Activated T-helper 1 cell treated with Interleukin-2 at 50 U/mL for 16 hours (primary cell): ENCODE data around the gene CLEC4G.

Experiments
- DNase-seq: peaks from one replicate; pipeline ENCODE4 v3.0.0-alpha.2; 2020; ENCODE audit warnings: low read depth

Gene CLEC4G

GRCh38 chr19:7697721-7698287 is 34.1 kb downstream of the CLEC4G start:
- DNase-seq = no peak

- no peak for DNase-seq
These were observed 37.4 kb downstream of the CLEC4G start for GRCh38 chr19:7694499-7694898.

DNA sequence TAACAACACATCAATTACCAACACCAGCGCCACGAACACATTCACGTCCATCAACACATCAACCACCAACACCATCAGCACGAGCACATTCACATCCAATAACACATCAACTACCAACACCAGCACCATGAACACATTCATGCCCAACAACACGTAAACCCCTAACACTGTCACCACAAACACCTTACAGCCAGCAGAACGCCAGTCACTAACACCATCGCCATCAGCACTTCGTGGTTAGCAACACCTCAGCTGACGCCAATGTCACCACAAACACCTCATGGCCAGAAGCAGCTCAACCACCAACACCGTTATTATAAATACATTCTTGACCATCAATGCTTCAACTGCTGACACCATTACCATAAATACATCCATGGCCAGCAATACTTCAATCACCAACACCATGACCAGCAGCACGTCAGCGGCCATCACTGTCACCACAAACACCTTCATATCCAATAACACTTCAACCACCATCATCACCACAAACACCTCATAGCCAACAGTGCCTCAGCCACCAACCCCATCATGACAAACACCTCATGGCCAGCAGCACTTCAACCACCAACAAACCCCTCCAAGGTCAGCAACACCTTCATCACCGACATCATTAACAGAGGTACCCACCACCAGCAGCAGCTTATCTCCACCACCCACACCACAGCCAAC is 39.4 kb downstream of the CLEC4G start:
- no peak for DNase-seq

DNA sequence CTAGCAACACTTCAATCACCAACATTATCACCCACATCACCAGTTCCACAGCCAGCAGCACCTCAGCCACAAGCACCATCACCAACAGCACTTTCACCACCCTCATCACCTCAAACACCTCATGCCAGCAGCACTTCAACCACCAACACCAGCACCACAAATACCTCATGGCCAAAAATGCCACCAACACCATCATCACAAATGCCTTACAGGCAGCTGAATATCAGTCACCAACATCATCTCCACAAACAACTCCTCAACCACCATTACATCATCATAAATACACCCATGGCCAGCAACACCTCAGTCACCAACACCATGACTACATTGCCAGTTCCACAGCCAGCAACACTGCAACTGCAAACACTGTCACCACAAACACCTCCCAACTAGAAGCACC is 40.4 kb downstream of the CLEC4G start:
- no peak for DNase-seq

DNA sequence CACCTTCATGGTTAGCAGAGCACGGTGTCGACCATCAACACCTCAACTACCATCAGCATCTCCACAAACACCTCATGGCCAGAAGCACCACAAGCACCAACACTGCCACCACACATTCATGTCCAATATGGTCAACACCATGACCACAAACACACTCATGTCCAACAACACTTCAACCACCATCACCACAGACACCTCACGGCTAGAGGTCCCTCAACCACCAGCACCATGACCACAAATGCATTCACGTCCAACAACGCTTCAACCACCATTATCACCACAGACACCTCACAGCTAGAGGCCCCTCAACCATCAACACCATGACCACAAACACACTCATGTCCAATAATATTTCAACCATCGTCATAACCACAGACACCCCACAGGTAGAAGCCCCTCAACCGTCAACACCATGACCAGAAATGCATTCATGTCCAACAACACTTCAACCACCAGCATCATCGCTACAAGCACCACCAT is 41.1 kb downstream of the CLEC4G start:
- no peak for DNase-seq

DNA sequence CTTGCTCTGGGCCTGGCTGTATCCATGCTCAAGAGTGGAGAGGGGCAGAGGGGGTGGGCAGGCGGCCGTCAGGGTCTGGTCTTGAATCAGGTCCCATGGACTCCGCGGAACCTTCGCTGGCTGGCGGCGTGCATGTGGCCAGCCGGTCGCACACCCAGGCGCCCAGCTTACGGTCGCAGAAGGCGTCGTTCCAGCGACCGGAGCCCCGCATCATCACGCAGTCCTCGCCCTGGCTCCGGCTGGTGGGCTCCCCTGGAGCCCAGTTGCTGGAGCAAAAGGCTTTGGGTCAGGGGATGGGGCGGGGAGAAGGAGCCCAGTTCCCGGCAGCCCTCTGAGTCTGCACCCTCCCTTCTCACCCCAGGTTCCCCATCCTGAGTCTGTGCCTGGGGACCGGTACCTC is 42.7 kb downstream of the CLEC4G start:
- DNase-seq = no peak

DNA sequence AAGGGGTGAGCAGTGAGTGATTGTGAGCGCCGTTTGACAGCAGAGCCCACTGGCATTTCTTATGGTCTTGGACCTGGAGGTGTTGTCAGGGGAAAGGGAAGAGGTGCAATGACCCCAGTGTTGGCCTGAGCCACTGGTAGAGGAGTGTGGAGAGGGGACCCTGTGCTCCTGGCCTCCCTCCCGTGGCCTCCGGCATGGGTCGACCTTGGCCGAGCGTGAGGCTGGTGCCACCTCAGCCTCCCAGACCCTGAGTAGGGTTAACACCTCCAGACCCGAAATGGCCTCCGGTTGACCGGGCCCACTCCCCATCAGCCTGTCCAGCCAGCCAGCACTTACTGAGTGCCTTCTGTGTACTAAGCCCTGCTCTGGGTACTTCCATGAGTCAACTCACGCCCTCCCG is 44.7 kb downstream of the CLEC4G start:
- no peak for DNase-seq

GRCh38 chr19:7685546-7686445 is 46.1 kb downstream of the CLEC4G start:
- DNase-seq = no peak

- no peak for DNase-seq
These were observed 49.6 kb downstream of the CLEC4G start for GRCh38 chr19:7682175-7682855.

DNA sequence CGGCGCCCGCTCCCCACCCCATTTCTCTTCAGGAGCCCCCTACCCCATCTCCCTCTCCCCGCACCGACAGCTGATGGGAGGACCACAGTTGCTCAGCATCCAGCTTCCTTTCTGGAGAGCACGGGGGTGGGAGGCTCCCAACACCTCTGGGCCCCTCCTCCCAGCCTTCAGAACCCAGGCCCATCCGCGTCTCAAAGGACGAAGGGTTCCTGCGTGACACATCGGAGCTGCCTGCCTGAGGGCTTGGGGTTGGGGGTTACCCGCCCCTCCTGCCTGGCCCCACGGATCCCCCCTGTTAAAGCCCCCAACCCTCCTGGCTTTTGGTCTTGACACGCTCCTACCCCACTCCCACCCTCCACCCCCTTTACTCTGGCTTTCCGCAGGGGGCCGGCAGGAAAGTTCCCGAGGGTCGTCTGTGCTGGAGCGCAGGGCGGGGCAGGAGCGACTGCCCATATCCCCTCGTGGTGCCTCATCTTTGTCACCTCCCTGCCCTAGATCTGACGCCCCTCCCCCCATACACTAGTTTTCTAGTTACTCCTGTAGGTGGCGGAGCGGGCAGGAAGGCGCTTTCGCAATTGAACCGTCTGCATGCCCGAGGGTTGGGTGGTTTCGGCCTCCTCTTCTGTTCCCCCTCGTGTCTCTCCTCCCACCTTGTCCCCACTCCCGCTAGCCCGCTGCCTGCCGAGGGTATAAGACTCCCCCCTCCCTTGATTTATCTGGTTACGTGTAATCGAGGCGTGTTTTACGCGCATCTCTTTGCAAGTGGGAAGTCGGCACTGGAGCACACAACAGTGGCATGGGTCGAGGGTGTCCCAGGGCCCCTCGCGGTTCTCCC is 50.4 kb downstream of the CLEC4G start:
- peak; percentile 62 for DNase-seq

- DNase-seq = peak; percentile 86
These were observed 51.1 kb downstream of the CLEC4G start, which contains the start of gene TRAPPC5 for GRCh38 chr19:7680606-7681339. TSS of gene TRAPPC5 (plus strand) at chr19:7680833. CDS start at chr19:7682254, 1,421 bp downstream.

- no peak for DNase-seq
These were observed 51.9 kb downstream of the CLEC4G start for GRCh38 chr19:7679771-7680605.

DNA sequence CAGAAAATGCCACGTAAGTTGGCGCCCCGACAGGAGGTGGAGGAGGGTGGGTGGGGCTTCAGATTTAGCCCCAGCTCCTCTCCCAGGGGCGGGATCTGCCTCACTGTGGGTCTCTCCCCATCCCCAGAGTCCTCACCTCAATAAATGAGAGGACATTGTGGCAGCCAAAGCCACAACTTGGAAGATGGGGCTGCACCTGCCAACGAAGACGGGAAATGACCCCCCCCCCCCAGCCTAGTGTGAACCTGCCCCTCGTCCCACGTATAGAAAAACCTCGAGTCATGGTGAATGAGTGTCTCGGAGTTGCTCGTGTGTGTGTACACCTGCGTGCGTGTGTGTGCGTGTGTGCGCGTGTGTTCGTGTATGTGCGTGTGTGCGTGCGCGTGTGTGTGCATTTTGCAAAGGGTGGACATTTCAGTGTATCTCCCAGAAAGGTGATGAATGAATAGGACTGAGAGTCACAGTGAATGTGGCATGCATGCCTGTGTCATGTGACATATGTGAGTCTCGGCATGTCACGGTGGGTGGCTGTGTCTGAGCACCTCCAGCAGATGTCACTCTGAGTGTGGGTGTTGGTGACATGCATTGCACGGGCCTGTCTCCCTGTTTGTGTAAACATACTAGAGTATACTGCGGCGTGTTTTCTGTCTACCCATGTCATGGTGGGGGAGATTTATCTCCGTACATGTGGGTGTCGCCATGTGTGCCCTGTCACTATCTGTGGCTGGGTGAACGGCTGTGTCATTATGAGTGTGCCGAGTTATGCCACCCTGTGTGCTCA is 52.7 kb downstream of the CLEC4G start:
- peak; percentile 49 for DNase-seq
